NOMO-1 (cell line): ENCODE data around the gene DPYSL4.

Experiments used
- DNase-seq, 2 experiments: peaks; one replicate each; lab custom pipeline; 2025; ENCODE audit not compliant: unreplicated experiment in 2 of 2; lab: John Stamatoyannopoulos, UW

Gene DPYSL4

DNA sequence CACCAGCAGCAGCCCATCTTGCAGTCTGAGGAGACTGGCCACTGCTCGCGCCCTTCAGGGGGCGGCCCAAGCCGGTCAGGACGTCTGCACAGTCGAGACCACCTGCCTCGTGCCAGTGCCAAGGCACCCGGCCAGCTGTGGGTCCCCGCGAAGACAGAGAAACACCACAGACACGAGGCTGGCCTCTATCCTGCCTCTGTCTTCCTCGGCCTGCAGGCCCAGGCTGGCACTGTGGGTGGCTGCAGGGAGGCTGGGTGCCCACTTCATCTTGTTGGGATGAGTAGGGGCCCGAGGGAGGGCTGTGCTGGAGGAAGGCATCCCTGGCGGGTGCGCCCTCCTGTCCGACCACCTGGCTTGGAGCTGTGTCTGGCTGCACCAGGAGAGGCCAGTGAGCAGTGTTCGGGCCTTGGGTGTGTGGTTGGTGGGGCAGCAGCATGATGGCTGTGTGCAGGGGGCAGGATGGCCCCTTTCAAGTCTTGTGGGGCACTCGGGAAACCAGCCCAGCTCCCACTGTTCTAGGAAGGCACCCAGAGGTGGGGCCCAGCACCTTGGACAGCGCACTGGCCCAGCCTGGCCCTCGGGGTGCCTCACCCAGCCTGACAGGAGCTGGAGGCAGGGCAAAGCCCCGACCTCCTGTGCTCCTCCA is 7.3 kb downstream of the DPYSL4 start:
- DNase-seq = no peak

DNA sequence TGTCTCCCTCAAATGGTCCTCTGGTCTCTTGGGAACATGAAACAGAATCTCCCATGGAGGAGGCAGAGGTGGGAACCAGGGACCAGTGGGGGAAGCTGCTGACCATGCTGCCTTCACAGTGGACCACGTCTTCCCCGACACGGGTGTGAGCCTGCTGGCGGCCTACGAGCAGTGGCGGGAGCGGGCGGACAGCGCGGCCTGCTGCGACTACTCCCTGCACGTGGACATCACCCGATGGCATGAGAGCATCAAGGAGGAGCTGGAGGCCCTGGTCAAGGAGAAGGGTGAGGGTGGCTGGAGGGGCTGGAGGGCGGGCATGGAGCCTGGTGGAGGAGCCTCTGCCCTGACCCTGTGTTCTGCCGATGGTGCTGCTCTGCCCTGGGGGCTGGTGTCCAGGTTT is 8.0 kb downstream of the DPYSL4 start:
- no peak for DNase-seq

GRCh38 chr10:132195366-132196075 is 8.8 kb downstream of the DPYSL4 start:
- no peak for DNase-seq

- no peak for DNase-seq
Observed at GRCh38 chr10:132196178-132197113, 9.7 kb downstream of the DPYSL4 start.

DNA sequence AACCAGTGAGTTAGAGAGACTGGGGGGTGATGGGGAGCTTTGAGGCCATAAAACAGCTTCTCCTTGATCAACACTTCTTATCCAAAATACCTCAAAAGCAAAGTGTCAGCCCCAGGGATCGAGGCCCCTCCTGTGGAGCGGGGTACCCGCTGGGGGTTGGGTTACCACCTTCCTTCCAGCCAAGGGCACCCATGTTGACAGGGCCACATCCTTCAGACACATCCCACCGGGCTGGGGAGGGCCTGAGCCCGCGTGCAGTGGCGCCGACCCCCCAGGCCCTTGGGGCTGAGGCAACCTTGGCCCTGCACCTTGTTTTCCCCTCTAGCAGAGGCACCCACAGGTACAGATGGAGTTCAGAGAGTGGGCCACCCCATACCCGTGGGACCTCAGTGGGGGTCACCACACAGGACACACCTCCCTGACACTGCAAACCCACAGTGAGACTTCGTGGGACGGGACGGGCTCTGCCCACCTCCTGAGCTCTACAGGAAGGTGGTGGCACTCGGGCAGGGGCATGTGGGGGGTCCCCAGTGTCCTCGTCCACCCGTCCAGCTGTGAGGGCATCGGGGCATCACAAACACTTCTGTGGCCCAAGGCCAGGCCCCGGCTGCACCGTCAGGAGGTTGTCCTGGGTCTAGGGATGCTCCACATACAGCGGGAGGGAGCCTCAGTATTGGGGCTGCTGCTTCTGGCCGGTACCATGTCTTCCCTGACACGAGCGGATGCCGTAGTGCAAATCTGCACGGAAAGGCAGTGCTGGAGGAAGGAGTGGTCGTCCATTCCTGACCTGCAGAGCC is 10.7 kb downstream of the DPYSL4 start:
- no peak for DNase-seq

- no peak for DNase-seq
Observed at GRCh38 chr10:132198068-132198370, 11.3 kb downstream of the DPYSL4 start.

- no peak for DNase-seq
Observed at GRCh38 chr10:132198381-132199181, 11.8 kb downstream of the DPYSL4 start.

- DNase-seq = no peak
Observed at GRCh38 chr10:132199268-132199853, 12.6 kb downstream of the DPYSL4 start.

DNA sequence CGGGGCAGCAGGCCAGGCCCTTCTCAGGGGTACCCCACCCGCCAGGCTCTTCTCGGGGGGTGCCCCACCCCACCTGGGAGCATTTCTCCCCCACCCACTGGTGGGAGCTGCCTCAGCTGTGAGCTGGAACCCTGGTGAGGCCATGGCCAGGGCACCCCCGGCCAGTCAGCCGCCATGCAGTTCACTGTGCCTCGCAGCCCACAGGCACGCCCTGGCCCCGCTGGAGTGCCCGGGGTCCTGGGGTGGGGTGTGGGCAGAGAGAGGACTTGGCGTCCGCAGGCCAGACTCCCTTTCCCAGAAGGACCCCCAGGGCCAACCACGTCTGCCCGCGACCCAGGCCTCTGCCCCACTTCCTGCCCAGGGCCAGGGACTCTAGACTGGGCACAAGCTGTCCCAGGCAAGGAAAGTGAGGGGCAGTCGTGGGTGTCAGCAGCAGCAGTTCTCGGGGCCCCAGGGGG is 13.1 kb downstream of the DPYSL4 start:
- no peak for DNase-seq

DNA sequence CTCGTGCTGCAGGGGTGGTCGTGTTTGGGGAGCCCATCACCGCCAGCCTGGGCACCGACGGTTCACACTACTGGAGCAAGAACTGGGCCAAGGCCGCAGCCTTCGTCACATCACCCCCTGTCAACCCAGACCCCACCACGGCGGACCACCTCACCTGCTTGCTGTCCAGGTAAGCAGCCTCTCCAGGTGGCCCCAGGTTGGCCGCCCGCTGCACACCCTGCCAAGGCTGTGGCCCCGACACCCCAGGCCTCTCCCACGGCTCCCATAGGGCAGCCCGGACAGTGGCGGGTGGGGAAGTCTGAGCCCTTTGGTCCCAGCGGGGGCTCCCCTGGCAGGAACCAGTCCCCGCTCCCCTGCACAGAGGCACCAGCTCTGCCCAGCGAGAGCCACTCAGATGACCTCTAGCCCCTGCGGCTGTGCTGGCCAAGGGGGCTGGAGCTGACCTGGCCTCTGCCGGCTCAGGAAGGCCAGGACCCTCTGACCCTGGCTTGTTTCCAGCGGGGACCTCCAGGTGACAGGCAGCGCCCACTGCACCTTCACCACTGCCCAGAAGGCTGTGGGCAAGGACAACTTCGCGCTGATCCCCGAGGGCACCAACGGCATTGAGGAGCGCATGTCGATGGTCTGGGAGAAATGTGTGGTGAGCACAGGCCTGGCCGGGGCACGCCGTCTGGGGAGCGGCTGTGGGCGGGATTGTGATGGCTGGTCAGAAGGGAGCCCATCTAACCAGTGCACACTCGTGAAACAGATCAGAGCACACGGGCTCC is 13.8 kb downstream of the DPYSL4 start:
- DNase-seq = no peak

- no peak for DNase-seq
Observed at GRCh38 chr10:132201111-132201969, 14.6 kb downstream of the DPYSL4 start.

DNA sequence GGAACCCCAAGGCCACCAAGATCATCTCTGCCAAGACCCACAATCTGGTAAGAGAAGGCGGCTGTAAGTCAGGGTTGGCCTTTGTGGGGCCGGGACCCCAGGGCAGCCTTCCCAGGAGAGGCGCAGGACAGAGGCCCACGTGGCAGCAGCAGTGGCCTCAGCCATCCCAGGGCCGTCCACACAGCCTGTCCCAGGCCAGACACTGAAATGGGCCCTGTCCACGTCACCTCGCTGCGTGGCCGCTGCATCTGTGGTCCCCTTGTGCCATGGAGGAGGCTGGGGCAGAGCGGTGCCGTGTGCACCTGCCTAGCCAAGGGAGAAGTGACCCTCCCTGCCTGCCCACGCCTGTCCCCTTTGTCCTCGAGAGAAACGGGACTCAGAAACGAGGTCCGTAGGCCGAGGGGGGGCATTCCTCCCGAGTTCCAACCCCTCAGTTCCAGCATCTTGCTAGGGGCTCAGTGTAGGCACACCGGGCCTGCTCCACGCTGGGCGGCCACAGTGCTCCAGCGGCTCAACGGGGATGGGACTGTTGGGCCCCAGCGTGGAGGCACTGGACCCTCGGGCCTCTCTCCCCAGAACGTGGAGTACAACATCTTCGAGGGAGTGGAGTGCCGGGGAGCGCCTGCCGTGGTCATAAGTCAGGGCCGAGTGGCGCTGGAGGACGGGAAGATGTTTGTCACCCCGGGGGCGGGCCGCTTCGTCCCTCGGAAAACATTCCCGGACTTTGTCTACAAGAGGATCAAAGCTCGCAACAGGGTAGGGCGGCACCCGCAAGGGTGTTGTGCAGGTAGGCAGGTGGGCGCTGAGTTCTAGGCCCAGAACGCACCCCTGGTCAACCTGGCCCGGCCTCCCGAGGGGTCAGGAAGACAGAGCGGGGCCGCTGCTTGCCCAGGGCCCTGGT is 15.6 kb downstream of the DPYSL4 start:
- DNase-seq = no peak

DNA sequence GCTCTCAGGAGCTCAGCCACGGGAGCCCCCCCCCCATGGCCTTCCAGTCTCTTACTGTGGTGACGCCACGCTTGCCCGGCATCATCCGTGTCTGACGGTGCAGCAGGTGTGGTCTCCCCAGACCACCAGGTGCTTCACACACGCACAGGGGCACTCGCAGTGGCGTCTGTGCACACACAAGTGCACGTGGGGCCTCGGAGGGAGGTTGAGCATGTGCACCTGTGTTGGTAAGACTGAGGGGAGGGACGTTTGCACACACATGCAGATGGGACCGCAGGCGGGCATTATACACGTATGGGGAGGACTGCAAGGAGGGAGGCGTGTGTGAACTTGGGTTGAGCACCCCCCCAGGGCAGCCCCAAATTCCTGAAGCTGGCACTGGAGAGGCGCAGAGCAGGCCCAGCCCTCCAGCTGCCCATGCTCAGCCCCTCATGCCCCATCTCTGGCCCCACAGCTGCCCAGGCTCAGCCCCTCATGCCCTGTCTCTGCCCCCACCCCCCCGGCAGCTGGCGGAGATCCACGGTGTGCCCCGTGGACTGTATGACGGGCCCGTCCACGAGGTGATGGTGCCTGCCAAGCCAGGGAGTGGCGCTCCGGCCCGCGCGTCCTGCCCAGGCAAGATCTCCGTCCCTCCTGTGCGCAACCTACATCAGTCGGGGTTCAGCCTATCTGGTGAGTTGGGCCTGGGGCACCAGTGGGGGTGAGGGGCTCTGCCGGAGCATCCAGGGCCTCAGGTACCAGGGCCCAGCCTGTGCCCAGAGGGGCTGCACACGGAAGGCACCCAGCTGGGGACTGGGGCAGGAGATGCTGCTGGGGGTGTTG is 16.7 kb downstream of the DPYSL4 start:
- DNase-seq = no peak

DNA sequence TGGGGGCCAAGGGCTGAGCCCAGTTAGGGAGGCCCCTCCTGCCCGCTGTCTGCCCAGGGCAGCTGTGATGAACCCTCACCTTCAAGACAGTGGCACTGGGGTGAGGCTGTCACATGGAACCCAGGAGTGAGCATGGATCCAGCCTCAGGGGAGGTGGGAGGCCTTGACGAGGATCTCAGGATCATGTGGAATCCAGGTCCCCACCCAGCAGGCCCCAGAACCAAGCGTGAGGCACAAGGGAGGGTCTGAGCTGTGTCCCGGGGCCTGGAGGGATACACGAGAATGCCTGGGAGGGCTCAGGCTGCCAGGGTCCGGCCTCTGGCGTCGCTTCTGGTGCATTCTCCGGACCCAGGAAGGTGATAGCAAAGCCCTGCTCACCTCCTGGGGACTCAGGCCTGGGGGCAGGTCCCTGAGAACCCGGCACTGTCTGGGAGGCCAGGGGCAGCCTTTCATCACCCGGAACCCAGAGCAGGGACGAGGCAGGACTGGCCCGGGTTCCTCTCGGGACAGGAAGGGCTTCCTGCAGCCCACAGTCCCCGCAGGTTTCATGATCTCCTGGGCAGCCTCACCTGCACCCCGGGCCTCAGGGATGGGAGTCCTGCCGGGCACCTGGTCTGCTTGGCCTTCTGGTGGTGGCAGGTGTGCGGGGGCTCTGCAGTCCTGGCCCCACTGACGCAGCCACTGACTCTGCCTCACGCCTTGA is 17.5 kb downstream of the DPYSL4 start:
- DNase-seq = no peak

- DNase-seq = no peak
Observed at GRCh38 chr10:132204781-132205473, 18.2 kb downstream of the DPYSL4 start.
